Pons (tissue), 1 donor: Measurements from ENCODE around the gene CPTP.

Experiments
- DNase-seq: peaks from one replicate; pipeline ENCODE4 v3.0.0-alpha.2; 2016; ENCODE audit warnings: low spot score

CPTP gene

GRCh38 chr1:1319646-1319941 lies 5.0 kb upstream of the CPTP start:
- DNase-seq, result no peak

- DNase-seq, result no peak
Measured at GRCh38 chr1:1320666-1321448, 3.7 kb upstream of the CPTP start.

- no peak for DNase-seq
Measured at GRCh38 chr1:1321477-1321876, 3.1 kb upstream of the CPTP start.

- DNase-seq, result no peak
Measured at GRCh38 chr1:1322418-1322817, 2.2 kb upstream of the CPTP start.

GRCh38 chr1:1322952-1323351 lies 1.6 kb upstream of the CPTP start:
- no peak for DNase-seq

GRCh38 chr1:1324084-1324523 lies 498 bp upstream of the CPTP start:
- DNase-seq, result no peak

- no peak for DNase-seq
Measured at GRCh38 chr1:1325288-1326074, 879 bp downstream of the CPTP start.

GRCh38 chr1:1326075-1326605 lies 1.5 kb downstream of the CPTP start:
- DNase-seq, result no peak

- DNase-seq, result no peak
Measured at GRCh38 chr1:1327291-1327690, 2.7 kb downstream of the CPTP start.

- no peak for DNase-seq
Measured at GRCh38 chr1:1328254-1328653, 3.7 kb downstream of the CPTP start.

GRCh38 chr1:1329304-1330210 lies 5.0 kb downstream of the CPTP start:
- DNase-seq, result no peak

GRCh38 chr1:1330366-1331067 lies 5.9 kb downstream of the CPTP start:
- DNase-seq, result no peak

- DNase-seq, result no peak
Measured at GRCh38 chr1:1331068-1331965, 6.7 kb downstream of the CPTP start, which contains the start of gene TAS1R3. Gene TAS1R3 (plus strand): TSS chr1:1331280. CDS start chr1:1331346, 66 bp downstream.

GRCh38 chr1:1332031-1332755 lies 7.6 kb downstream of the CPTP start:
- no peak for DNase-seq

- no peak for DNase-seq
Measured at GRCh38 chr1:1332774-1333480, 8.3 kb downstream of the CPTP start.

- DNase-seq, result no peak
Measured at GRCh38 chr1:1333551-1334241, 9.1 kb downstream of the CPTP start.

GRCh38 chr1:1334835-1335234 lies 10.2 kb downstream of the CPTP start:
- DNase-seq, result no peak

- no peak for DNase-seq
Measured at GRCh38 chr1:1335283-1335682, 10.7 kb downstream of the CPTP start.
